ENCODE results near the gene ACSS1.

DNA sequence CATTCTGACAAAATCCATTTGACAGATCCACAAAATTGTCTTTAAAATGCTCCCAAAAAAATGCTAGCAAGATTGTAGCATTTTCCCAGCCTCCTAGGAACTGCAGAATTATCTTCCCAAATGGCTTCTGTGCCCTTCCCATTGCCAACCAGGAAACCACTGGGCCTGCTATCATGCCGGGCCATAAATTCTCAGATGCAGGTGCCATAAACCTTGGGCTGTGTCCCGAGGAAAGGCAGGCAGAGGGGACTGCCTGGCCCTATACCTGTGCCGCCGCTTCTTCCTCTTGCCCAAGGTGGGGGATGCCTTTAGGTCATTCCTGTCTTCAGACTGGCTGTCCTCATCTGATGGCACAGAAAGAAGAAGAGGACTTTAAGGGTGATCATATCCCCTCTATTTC lies 21.2 kb upstream of the ACSS1 start:
- TF ChIP-seq YY1 (IDR thresholded peaks at IDR 0.05; ENCODE audit: insufficient read depth, insufficient read length): no peak
- no peak for TF ChIP-seq ZNF274 (IDR thresholded peaks at IDR 0.05; ENCODE audit: low read depth, low read length)
